T47D (cell line): Measurements from ENCODE around the gene LHFPL2.
A peak's percentile ranks its signal among the peaks of the same experiment; 100 is the strongest.

Experiments used
- DNase-seq, 2 experiments: peaks; one replicate each; pipeline versions ENCODE4 v3.0.0 to v3.0.0-alpha.2; 2011 to 2012; ENCODE audit warnings: low read depth in 1 of 2, low spot score in 1 of 2
- JUND ChIP-seq: IDR thresholded peaks from 2 replicates; pipeline ENCODE4 v1.6.1; 2012; ENCODE audit warnings: low read depth
- in situ Hi-C: cut with HindIII; loops from 2 replicates; pipeline ENCODE4 v1.10.0; 2016; ENCODE audit warnings: low sequenced_read_pairs, low pct_unique_long_range_greater_than_20kb

LHFPL2 gene

DNA sequence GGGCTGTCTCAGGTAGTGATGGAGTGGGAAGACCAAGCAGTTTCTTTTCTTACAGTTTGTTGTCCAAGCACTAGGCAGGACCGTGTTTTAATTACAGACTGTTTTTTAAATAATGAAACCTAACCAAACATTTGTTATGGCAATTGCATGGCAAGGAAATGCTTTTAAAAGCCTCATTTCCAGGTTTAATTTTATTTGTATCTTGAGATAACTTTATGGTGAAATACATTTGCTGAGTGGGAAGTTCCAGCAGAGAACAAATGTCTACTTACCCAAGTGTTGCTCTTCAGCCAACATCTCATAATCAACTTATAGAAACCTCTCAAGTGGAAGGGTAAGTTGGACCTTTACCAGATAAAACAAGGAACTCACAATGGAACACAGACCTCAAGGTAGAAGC, 11.8 kb upstream of the LHFPL2 start:
- no peak for TF ChIP-seq JUND
- DNase-seq = no peak
- in situ Hi-C loops = no loop called here

- in situ Hi-C loops = no loop called here
- no peak for DNase-seq
- TF ChIP-seq JUND = no peak
Measured at GRCh38 chr5:78659714-78660113, 11.1 kb upstream of the LHFPL2 start.

GRCh38 chr5:78659114-78659513, 10.5 kb upstream of the LHFPL2 start:
- no peak for DNase-seq
- TF ChIP-seq JUND = no peak
- in situ Hi-C loops = no loop called here

DNA sequence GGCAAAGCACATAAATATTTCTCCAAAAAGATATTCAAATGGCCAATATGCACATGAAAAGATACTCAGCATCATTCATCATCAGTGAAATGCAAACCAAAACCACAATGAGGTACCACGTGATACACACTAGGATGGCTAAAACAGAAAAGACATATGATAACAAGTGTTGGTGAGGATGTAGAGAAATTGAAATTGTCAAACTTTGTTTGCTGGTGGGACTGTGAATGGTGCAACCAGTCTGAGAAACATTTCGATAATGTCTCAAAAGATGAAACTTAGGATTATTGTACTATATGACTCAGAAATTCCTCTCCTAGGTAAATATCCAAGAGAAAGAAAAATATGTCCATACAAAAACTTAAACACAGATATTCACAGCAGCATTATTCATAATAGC, 8.6 kb upstream of the LHFPL2 start:
- no peak for DNase-seq
- no peak for TF ChIP-seq JUND
- in situ Hi-C loops = no loop called here

- TF ChIP-seq JUND = no peak
- in situ Hi-C loops = no loop called here
- DNase-seq = no peak
Measured at GRCh38 chr5:78655746-78656290, 7.2 kb upstream of the LHFPL2 start.

DNA sequence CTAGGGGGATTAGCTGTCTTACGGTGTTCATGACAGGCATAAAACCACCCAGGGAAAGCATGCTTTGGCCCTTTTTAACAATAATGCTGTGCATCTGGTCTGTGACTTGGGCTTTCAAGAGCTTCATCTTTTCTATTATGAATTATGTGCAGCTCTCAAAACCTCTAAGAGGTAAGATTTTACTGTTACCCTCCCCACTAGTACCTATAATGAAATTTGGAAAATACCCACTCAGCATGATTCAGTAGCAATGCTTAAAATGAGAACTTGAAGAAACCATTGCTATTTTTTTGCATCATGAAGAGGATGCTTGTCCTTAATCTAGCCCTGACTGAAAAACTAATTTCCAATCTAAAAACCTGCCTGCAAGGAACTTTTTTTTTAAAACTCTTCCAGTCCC, 5.8 kb upstream of the LHFPL2 start:
- no peak for TF ChIP-seq JUND
- in situ Hi-C loops = no loop called here
- no peak for DNase-seq

- no peak for TF ChIP-seq JUND
- no peak for DNase-seq
- in situ Hi-C loops = no loop called here
Measured at GRCh38 chr5:78653681-78654366, 5.3 kb upstream of the LHFPL2 start.

GRCh38 chr5:78653031-78653430, 4.5 kb upstream of the LHFPL2 start:
- DNase-seq = no peak
- in situ Hi-C loops = no loop called here
- no peak for TF ChIP-seq JUND

GRCh38 chr5:78651468-78651867, 2.9 kb upstream of the LHFPL2 start:
- no peak for TF ChIP-seq JUND

DNA sequence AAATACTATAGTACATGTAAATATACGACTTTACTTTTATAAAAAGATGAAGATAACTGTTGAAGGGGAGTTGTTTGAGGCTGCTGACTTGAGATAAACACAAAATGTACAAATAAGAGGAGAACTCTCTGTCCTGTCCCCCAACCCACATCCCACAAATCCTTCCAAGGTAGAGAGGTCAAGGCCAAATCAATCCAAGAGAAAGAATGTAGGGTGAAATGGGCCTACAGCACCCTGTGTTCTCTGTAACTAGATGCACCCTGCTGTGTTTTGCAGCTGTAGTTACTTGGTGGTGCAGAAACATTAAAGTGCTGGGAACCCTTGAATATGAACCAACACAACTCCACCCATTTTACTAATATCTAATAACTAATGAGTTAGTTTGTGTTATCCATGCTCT, 2.0 kb upstream of the LHFPL2 start:
- DNase-seq = no peak
- in situ Hi-C loops = no loop called here
- TF ChIP-seq JUND = no peak

More at GRCh38 chr5:78651468-78651867, 2.9 kb upstream of the LHFPL2 start:
- no peak for DNase-seq
- in situ Hi-C loops = no loop called here

DNA sequence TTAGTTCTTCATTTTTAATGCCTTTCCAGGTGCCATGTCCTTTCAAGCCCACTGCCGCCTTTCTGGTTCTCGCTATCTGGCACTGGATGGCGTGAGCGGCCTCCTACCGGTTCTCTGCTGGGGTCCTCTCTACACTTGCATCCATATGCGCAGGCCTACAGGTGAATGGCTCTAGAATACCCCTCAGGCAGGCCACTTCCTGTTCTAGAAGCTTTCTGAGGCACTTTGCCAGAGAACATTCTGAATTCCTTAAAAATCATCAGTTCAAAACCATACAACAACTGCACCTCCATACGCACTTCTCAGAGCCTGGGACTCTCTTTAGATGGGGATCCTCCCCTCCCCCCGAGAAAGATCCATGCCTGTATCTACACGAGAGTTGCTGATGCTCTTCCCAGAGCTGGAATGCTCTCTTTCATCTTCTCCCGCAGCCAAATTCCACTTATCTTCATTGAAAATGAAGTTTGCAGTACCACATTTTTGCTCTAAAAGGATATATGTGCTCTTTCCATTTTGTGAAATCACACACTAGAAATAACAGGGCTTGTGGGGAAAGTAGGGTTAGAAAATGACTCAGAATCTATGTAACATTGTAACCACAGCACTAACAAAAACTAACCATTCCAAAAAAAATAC, 1.4 kb upstream of the LHFPL2 start:
- TF ChIP-seq JUND = no peak
- DNase-seq = no peak
- in situ Hi-C loops = no loop called here

DNA sequence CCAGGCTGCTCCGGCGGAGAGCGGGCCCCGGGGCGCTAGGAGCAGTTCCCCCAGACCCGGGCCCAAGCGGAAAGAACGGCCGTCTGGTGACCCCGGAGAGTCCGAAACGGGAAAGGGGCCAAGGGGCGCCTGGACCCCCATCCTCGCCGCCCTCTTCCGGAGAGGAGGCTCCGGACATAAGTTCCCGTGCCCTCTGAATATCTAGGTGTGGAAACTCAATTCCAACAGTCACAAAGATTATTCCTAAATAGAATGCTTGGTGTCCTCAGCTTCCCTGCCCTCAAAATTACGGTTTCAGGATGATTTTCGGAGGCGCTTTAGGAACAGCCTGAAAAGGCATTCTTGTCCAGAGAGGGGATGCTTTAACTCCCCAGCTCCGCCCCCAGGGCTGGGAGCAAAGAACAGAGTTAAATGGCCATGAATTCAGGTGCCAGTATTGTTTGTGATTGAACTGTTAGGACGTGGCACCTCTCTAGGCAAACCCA, 681 bp upstream of the LHFPL2 start:
- no peak for TF ChIP-seq JUND

GRCh38 chr5:78647838-78648358, 674 bp downstream of the LHFPL2 start:
- TF ChIP-seq JUND = no peak
- in situ Hi-C loops = no loop called here
- DNase-seq = peak; percentile 42 to 59

More for the DNA sequence above, 681 bp upstream of the LHFPL2 start:
- in situ Hi-C loops = no loop called here
- no peak for DNase-seq

GRCh38 chr5:78647351-78647818, 1.2 kb downstream of the LHFPL2 start:
- peak; percentile 12 to 46 for DNase-seq
- in situ Hi-C loops = no loop called here
- no peak for TF ChIP-seq JUND
